HEK293 (cell line): ENCODE data around the gene ZFYVE28.

Experiments
- CTCF ChIA-PET: fragments of 350-600 bp; formaldehyde crosslinking; extraction: SDS; loops from one replicate; lab custom pipeline; 2021; ENCODE audit warnings: antibody characterized with exemption; lab: Yijun Ruan, JAX
- POLR2A ChIA-PET: fragments of 300-600 bp; formaldehyde crosslinking; extraction: SDS; loops from one replicate; lab custom pipeline; 2020; ENCODE audit warnings: antibody characterized with exemption, inconsistent platforms; lab: Yijun Ruan, JAX
- H3K27ac ChIP-seq: fragments of 200-500 bp; sonication (Bioruptor generic); 2 replicates; pipeline ENCODE4 v1.5.1; 2014; ENCODE audit warnings: low read depth, low read length, control low read depth, inconsistent platforms; ENCODE audit errors: extremely low read depth
- H3K36me3 ChIP-seq, 2 experiments: fragments of 200-500 bp in 1 of 2; sonication (Bioruptor generic) in 1 of 2; 1 replicate in 1 of 2; 2 replicates in 1 of 2; pipeline ENCODE4 v1.5.1; 2014 to 2017; ENCODE audit warnings: inconsistent platforms in 2 of 2, low read length in 2 of 2; ENCODE audit not compliant: control insufficient read depth in 2 of 2, insufficient read depth in 1 of 2
- H3K4me1 ChIP-seq: fragments of 200-500 bp; sonication (Bioruptor generic); 2 replicates; pipeline ENCODE4 v1.5.1; 2014; ENCODE audit warnings: mild to moderate bottlenecking, low read length, inconsistent platforms; ENCODE audit not compliant: control insufficient read depth, insufficient read depth
- H3K4me3 ChIP-seq: 2 replicates; pipeline ENCODE4 v1.5.1; 2011; ENCODE audit warnings: low read depth, mild to moderate bottlenecking, control low read depth, low read length, moderate library complexity
- H3K9me3 ChIP-seq: fragments of 200-500 bp; sonication (Bioruptor generic); 2 replicates; pipeline ENCODE4 v1.5.1; 2014; ENCODE audit warnings: low read depth, low read length, inconsistent platforms; ENCODE audit not compliant: control insufficient read depth, insufficient read depth
- BCL11A ChIP-seq: fragments of 450-650 bp; formaldehyde crosslinking; IDR thresholded peaks from 2 replicates; pipeline ENCODE4 v1.5.1; 2016; ENCODE audit warnings: low read depth, missing biosample characterization, missing genetic modification characterization
- ELK4 ChIP-seq: IDR thresholded peaks from 2 replicates; pipeline ENCODE4 v1.6.1; 2011; ENCODE audit warnings: mild to moderate bottlenecking, low read depth, low read length, borderline replicate concordance
- GLIS1 ChIP-seq: fragments of 450-650 bp; formaldehyde crosslinking; IDR thresholded peaks from 2 replicates; pipeline ENCODE4 v1.5.1; 2016; ENCODE audit warnings: missing biosample characterization, missing genetic modification characterization
- KLF7 ChIP-seq: fragments of 450-650 bp; formaldehyde crosslinking; IDR thresholded peaks from 2 replicates; pipeline ENCODE4 v1.5.1; 2016; ENCODE audit warnings: missing biosample characterization, missing genetic modification characterization, borderline replicate concordance
- KLF9 ChIP-seq: fragments of 450-650 bp; formaldehyde crosslinking; IDR thresholded peaks from 2 replicates; pipeline ENCODE4 v1.5.1; 2016; ENCODE audit warnings: missing biosample characterization, missing genetic modification characterization, low read depth
- ZBTB1 ChIP-seq: fragments of 450-650 bp; formaldehyde crosslinking; IDR thresholded peaks from 2 replicates; pipeline ENCODE4 v1.5.1; 2016; ENCODE audit warnings: missing biosample characterization, missing genetic modification characterization
- ZFP3 ChIP-seq: fragments of 450-650 bp; formaldehyde crosslinking; IDR thresholded peaks from 2 replicates; pipeline ENCODE4 v1.5.1; 2016; ENCODE audit warnings: low read depth, missing biosample characterization, missing genetic modification characterization
- ZNF121 ChIP-seq: fragments of 450-650 bp; formaldehyde crosslinking; IDR thresholded peaks from 2 replicates; pipeline ENCODE4 v1.5.1; 2016; ENCODE audit warnings: missing biosample characterization, missing genetic modification characterization
- ZNF138 ChIP-seq: fragments of 450-650 bp; formaldehyde crosslinking; IDR thresholded peaks from 2 replicates; pipeline ENCODE4 v1.5.1; 2016; ENCODE audit warnings: missing biosample characterization, missing genetic modification characterization, borderline replicate concordance
- ZNF157 ChIP-seq: fragments of 450-650 bp; formaldehyde crosslinking; IDR thresholded peaks from 2 replicates; pipeline ENCODE4 v1.5.1; 2016; ENCODE audit warnings: missing biosample characterization, missing genetic modification characterization
- ZNF175 ChIP-seq: fragments of 450-650 bp; formaldehyde crosslinking; IDR thresholded peaks from 2 replicates; pipeline ENCODE4 v1.5.1; 2016; ENCODE audit warnings: missing biosample characterization, missing genetic modification characterization
- ZNF248 ChIP-seq: fragments of 450-650 bp; formaldehyde crosslinking; IDR thresholded peaks from 2 replicates; pipeline ENCODE4 v1.5.1; 2017; ENCODE audit warnings: missing biosample characterization, missing genetic modification characterization
- ZNF292 ChIP-seq: fragments of 450-650 bp; formaldehyde crosslinking; IDR thresholded peaks from 2 replicates; pipeline ENCODE4 v1.5.1; 2016; ENCODE audit warnings: low read depth, missing biosample characterization, missing genetic modification characterization, borderline replicate concordance
- ZNF302 ChIP-seq: fragments of 450-650 bp; formaldehyde crosslinking; IDR thresholded peaks from 2 replicates; pipeline ENCODE4 v1.5.1; 2016; ENCODE audit warnings: missing biosample characterization, missing genetic modification characterization, low read depth
- ZNF324 ChIP-seq: fragments of 450-650 bp; formaldehyde crosslinking; IDR thresholded peaks from 2 replicates; pipeline ENCODE4 v1.5.1; 2016; ENCODE audit warnings: missing biosample characterization, missing genetic modification characterization
- ZNF473 ChIP-seq: fragments of 450-650 bp; formaldehyde crosslinking; IDR thresholded peaks from 2 replicates; pipeline ENCODE4 v1.5.1; 2017; ENCODE audit warnings: missing biosample characterization, missing genetic modification characterization
- ZNF514 ChIP-seq: fragments of 450-650 bp; formaldehyde crosslinking; IDR thresholded peaks from 2 replicates; pipeline ENCODE4 v1.5.1; 2016; ENCODE audit warnings: missing biosample characterization, missing genetic modification characterization
- ZNF530 ChIP-seq: fragments of 450-650 bp; formaldehyde crosslinking; IDR thresholded peaks from 2 replicates; pipeline ENCODE4 v1.5.1; 2016; ENCODE audit warnings: low read depth, missing biosample characterization, missing genetic modification characterization
- ZNF571 ChIP-seq: fragments of 450-650 bp; formaldehyde crosslinking; IDR thresholded peaks from 2 replicates; pipeline ENCODE4 v1.5.0; 2017; ENCODE audit warnings: missing biosample characterization, missing genetic modification characterization
- ZNF585B ChIP-seq: fragments of 450-650 bp; formaldehyde crosslinking; IDR thresholded peaks from 2 replicates; pipeline ENCODE4 v1.5.1; 2016; ENCODE audit warnings: missing biosample characterization, missing genetic modification characterization
- ZNF639 ChIP-seq: fragments of 450-650 bp; formaldehyde crosslinking; IDR thresholded peaks from 2 replicates; pipeline ENCODE4 v1.5.1; 2016; ENCODE audit warnings: missing biosample characterization, missing genetic modification characterization
- ZNF704 ChIP-seq: fragments of 450-650 bp; formaldehyde crosslinking; IDR thresholded peaks from 2 replicates; pipeline ENCODE4 v1.5.1; 2016; ENCODE audit warnings: missing biosample characterization, missing genetic modification characterization
- ZNF785 ChIP-seq: fragments of 450-650 bp; formaldehyde crosslinking; IDR thresholded peaks from 2 replicates; pipeline ENCODE4 v1.5.1; 2016; ENCODE audit warnings: missing biosample characterization, missing genetic modification characterization
- ZXDB ChIP-seq: fragments of 450-650 bp; formaldehyde crosslinking; IDR thresholded peaks from 2 replicates; pipeline ENCODE4 v1.5.1; 2016; ENCODE audit warnings: missing biosample characterization, missing genetic modification characterization
- TF ChIP-seq, protein P1 (sequence below): fragments of 450-650 bp; IDR thresholded peaks from 2 replicates; pipeline ENCODE4 v1.5.1; 2018; ENCODE audit warnings: missing biosample characterization, mild to moderate bottlenecking, missing genetic modification characterization
- TF ChIP-seq, protein P2 (sequence below): fragments of 450-650 bp; formaldehyde crosslinking; IDR thresholded peaks from 2 replicates; pipeline ENCODE4 v1.5.1; 2016; ENCODE audit warnings: missing biosample characterization, missing genetic modification characterization
- TF ChIP-seq, protein P3 (sequence below): fragments of 450-650 bp; formaldehyde crosslinking; IDR thresholded peaks from 2 replicates; pipeline ENCODE4 v1.5.1; 2016; ENCODE audit warnings: missing biosample characterization, missing genetic modification characterization

ZFYVE28 gene

GRCh38 chr4:2269618-2270163, 148.8 kb downstream of the ZFYVE28 start (continued):
- TF ChIP-seq, protein P1, sequence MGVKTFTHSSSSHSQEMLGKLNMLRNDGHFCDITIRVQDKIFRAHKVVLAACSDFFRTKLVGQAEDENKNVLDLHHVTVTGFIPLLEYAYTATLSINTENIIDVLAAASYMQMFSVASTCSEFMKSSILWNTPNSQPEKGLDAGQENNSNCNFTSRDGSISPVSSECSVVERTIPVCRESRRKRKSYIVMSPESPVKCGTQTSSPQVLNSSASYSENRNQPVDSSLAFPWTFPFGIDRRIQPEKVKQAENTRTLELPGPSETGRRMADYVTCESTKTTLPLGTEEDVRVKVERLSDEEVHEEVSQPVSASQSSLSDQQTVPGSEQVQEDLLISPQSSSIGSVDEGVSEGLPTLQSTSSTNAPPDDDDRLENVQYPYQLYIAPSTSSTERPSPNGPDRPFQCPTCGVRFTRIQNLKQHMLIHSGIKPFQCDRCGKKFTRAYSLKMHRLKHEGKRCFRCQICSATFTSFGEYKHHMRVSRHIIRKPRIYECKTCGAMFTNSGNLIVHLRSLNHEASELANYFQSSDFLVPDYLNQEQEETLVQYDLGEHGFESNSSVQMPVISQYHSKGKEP = no peak
- TF ChIP-seq ZNF157 (tag by site-specific recombination) (no peak), GLIS1 (tag by site-specific recombination) (no peak), ZNF302 (tag by site-specific recombination) (no peak), ZNF585B (tag by site-specific recombination) (no peak), ZNF292 (no peak), ZNF121 (tag by site-specific recombination) (no peak), ZNF324 (tag by site-specific recombination) (no peak), ZXDB (tag by site-specific recombination) (no peak), BCL11A (tag by site-specific recombination) (no peak)
- TF ChIP-seq, protein P2, sequence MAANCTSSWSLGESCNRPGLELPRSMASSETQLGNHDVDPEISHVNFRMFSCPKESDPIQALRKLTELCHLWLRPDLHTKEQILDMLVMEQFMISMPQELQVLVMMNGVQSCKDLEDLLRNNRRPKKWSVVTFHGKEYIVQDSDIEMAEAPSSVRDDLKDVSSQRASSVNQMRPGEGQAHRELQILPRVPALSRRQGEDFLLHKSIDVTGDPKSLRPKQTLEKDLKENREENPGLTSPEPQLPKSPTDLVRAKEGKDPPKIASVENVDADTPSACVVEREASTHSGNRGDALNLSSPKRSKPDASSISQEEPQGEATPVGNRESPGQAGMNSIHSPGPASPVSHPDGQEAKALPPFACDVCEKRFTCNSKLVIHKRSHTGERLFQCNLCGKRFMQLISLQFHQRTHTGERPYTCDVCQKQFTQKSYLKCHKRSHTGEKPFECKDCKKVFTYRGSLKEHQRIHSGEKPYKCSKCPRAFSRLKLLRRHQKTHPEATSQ (tag by site-specific recombination) = no peak
- TF ChIP-seq, protein P3, sequence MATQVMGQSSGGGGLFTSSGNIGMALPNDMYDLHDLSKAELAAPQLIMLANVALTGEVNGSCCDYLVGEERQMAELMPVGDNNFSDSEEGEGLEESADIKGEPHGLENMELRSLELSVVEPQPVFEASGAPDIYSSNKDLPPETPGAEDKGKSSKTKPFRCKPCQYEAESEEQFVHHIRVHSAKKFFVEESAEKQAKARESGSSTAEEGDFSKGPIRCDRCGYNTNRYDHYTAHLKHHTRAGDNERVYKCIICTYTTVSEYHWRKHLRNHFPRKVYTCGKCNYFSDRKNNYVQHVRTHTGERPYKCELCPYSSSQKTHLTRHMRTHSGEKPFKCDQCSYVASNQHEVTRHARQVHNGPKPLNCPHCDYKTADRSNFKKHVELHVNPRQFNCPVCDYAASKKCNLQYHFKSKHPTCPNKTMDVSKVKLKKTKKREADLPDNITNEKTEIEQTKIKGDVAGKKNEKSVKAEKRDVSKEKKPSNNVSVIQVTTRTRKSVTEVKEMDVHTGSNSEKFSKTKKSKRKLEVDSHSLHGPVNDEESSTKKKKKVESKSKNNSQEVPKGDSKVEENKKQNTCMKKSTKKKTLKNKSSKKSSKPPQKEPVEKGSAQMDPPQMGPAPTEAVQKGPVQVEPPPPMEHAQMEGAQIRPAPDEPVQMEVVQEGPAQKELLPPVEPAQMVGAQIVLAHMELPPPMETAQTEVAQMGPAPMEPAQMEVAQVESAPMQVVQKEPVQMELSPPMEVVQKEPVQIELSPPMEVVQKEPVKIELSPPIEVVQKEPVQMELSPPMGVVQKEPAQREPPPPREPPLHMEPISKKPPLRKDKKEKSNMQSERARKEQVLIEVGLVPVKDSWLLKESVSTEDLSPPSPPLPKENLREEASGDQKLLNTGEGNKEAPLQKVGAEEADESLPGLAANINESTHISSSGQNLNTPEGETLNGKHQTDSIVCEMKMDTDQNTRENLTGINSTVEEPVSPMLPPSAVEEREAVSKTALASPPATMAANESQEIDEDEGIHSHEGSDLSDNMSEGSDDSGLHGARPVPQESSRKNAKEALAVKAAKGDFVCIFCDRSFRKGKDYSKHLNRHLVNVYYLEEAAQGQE (tag by site-specific recombination) = no peak

GRCh38 chr4:2269206-2269531, 149.3 kb downstream of the ZFYVE28 start:
- ChIA-PET CTCF (no interaction called here), POLR2A (no interaction called here)
- no peaks in the 10 kb centered on the region for H3K4me1 ChIP-seq
- H3K9me3 ChIP-seq = no peaks in the 10 kb centered on the region
- TF ChIP-seq ZNF138 = no peak
- no peak for TF ChIP-seq ZNF514 (tag by site-specific recombination)
- no peak for TF ChIP-seq ZNF704
- no peak for TF ChIP-seq ZFP3 (tag by site-specific recombination)
- TF ChIP-seq ZBTB1 (tag by site-specific recombination) = no peak
- TF ChIP-seq ZNF248 = no peak
- TF ChIP-seq ZNF175 = no peak
- no peak for TF ChIP-seq ZNF571 (tag by site-specific recombination)
- TF ChIP-seq KLF9 (tag by site-specific recombination) = no peak
- no peak for TF ChIP-seq ZNF473 (tag by site-specific recombination)
- no peak for TF ChIP-seq ELK4
- TF ChIP-seq ZNF785 = no peak
- no peak for TF ChIP-seq KLF7 (tag by site-specific recombination)
- TF ChIP-seq ZNF530 (tag by site-specific recombination) = no peak
- no peak for TF ChIP-seq ZNF639 (tag by site-specific recombination)
- no peaks in the 10 kb centered on the region for H3K36me3 ChIP-seq
- no peak overlapping the region for H3K4me3 ChIP-seq
- no peak overlapping the region for H3K27ac ChIP-seq
